HG02840 (cell line): Measurements from ENCODE around the gene KCNQ2.
A peak's percentile ranks its signal among the peaks of the same experiment; 100 is the strongest.
"Not testable (repeated sequence)": the region's sequence is repeated elsewhere in the genome, so short reads cannot be mapped to it uniquely, and the experiment has no call there.

Experiments
- ATAC-seq: cut with Tn5 transposase; IDR thresholded peaks from one replicate; pipeline ENCODE4 v1.9.1; 2021; ENCODE audit warnings: mild to moderate bottlenecking, moderate library complexity, moderate number of reproducible peaks; ENCODE audit not compliant: unreplicated experiment, low FRiP score

Gene KCNQ2

DNA sequence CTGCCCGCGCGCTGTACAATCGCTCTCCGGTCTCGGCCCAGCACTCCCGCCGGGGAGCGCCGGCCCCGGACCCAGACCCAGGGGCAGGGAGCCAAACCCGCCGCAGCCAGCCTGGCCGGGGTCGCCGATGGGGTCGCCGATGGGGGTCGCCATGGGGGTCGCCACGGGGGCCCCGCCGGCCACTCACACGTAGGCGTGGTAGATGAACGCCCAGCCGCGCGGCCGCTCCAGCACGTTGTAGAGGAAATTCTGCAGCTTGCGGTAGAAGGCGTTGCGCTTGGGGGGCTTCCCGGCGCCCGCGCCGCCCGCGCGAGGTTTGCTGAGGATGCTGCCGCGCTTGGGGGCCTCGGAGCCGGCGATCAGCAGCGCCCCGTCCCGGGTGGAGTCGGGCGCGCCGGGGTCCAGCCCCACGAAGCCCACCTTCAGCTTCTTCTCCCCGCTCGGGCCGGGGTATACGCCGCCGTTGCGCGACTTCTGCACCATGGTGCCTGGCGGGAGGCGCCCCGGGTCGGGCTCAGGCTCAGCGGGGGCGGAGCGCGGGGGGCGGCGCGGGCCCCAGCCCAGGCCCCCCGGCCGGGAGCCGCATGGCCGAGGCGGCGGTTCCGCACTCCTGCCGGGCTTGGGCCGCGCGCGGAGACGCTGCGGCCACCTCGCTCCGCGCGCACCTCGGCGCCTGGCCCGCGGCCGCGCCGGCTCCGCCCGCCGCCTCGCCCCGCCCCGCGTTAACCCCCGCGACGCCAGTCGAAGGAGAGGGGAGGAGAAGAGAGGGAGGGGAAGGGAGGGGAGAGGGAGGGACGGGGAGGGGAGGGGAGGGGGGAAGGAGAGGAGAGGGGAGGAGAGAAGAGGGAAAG, at the start of gene KCNQ2:
Gene KCNQ2, minus strand, starts transcription at position 675 of the 851 bp plus-strand sequence. Its CDS starts 192 bp downstream, at position 483.
- no peak for ATAC-seq

DNA sequence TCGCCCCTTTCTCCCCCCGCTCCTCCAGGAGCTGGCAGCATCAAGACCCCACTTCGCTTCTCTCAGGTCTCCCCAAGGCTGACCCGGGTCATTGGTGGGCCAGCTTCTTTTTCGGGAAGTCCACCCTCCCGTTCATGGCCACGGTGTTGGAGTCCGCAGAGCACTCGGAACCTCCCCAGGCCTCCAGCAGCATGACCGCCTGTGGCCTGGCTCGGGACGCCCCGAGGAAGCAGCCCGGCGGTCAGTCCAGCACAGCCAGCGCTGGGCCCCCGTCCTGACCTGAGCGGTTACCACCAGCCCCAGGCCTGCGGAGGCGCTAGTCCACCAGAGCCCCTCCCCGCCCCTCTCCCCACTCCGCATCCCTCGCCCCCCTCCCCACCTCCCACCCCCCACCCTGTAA, 49.1 kb upstream of the KCNQ2 start:
- no peak for ATAC-seq

DNA sequence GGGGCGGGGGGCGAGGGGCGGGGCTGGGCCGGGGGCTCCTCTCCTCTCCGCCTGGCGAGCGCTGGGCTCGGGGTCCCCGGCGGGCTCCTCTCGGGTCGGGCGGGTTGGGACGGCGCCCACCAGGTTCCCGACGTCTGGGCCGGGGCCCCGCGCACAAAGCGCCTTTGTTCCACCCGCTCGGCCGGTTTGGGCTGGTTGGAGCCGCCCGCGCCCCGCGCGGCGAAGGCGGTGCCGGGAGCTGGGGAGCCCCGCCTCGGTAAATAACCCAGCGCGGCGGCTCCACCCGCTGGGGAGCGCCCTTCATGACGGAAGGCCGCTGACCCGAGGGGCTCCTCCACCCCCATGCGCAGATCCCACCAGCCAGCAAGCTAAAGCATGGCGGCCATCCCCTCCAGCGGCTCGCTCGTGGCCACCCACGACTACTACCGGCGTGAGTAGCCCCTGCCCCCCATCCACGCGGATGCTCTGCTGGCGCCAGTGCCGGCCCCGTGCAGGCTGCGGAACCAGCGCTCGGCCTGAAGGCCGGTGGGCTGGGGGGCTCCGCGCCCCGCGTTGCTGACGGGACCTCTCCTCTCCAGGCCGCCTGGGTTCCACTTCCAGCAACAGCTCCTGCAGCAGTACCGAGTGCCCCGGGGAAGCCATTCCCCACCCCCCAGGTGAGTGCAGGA, 48.6 kb upstream of the KCNQ2 start:
- ATAC-seq, result peak; percentile 34

DNA sequence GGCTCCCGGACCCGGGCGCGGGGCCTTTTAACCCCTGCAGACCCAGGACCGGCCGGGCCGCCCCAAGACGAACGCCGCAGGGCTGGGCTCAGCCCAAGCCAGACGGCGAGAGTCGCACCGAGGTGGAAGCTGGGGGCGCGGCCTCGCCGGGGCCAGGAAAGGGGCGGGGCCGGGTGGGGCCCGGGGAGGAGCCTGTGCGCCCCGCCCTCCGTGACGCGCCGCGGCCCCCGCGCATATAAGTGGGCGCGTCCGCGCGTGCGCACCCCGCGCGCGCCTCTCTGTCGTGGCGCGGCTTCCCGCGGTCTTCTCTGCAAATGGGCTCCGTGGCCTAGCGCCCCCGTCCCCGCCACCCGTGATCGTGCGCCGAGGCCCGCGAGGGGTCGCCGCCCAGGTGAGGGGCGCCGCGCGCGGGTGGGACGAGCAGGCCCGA, 48.1 kb upstream of the KCNQ2 start, which contains the start of gene PPDPF:
Gene PPDPF, plus strand, starts transcription at position 262 of the 430 bp plus-strand sequence. CDS start 544 bp downstream, outside the sequence.
- peak; percentile 64 for ATAC-seq

DNA sequence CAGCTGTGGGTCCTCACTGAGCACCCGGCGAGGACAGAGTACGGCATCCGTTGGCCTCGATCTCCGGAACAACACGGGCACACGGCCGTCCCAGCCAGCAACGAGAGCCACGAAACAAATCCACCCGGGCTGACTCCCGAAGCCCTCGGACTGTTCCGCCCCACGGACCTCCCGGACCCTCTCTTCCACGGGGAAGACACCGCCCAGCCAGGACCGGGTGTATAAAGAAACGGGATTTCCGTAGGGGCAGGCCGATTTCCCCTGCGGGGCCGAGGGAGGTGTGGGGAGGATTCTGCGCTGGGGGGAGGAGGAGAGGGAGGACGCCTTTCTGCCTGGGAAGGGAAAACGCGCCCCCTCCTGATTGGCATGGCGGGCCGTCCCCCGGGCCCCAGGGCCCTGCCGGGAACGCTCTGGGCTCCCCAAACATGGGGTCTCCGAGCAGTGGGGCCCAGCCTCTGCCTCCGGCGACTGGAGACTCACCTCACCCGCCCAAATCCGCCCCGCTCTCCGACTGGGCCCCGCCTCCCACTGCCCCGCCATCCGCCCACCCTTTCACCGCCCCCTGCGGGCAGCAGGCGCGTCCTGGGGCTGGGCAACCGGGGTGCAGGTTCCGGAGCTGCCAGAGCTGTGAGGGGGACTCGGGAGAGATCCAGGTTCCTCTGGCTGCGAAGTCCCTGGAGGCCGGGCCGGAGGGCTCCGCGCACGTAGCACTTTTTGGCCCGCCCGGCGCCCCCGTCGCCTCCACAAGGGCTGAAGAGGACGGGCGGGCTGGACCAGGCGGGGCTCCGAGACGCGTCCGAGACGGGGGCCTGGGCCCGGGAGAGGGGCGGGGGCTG, 47.4 kb upstream of the KCNQ2 start:
- ATAC-seq, result peak; percentile 35

DNA sequence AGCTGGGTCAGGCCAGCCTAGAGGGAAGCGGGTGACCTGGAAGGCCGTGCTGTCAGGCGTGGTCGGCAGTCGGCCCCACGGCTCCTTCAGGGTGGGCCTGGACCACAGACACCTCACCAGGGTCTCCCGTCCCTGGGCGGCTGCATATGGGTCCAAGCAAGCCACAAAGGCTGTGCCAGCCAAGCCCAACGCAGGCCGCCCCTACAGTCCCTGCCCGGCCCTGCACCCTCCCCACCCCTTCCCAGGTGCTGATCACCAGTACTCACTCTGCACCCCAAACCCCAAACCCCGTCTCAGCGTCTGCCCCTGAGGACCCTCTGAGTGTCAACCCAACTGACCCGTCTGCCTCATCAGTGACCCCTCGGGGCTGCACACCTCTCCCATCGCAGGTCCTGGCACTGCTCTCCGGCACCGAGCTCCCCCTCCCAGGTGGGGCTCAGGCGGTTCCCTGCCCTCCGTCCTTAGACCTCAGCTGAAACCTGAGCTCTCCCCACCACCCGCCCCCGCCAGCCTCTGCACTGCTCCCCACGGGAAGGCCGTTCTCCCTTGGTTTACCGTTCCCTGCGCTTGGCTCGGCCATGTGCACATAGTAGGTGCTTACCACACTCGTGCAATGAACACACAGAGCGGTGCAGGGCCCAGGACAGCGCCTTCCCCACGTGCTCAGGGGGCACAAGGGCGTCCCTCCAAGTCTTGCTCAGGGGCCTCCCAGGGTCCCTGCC, 46.7 kb upstream of the KCNQ2 start:
- ATAC-seq, result no peak

DNA sequence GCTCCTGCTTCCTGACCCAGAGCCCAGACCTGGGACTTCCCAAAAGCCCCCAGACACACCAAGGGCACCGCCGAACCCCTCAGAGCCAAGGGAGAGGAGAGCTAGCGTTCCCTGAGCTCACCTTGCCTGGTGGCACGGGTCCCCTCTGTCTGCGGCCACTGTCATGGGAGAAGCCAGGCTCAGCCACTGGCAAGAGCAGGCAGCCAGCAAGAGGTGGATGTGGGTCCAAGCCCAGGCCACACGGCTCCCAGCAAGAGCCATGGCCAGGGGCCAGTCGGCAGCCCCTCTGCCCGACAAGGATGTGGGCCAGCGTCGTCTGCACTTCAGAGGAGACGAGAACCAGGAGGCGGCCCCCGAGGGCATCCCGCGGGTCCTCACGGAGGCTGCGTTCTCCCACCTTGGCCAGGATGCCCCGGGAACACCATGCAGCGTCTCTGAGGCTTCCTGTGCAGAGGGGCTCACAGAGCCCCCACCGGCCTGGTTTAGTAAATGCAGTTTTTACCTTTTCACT, 46.0 kb upstream of the KCNQ2 start:
- ATAC-seq, result no peak

DNA sequence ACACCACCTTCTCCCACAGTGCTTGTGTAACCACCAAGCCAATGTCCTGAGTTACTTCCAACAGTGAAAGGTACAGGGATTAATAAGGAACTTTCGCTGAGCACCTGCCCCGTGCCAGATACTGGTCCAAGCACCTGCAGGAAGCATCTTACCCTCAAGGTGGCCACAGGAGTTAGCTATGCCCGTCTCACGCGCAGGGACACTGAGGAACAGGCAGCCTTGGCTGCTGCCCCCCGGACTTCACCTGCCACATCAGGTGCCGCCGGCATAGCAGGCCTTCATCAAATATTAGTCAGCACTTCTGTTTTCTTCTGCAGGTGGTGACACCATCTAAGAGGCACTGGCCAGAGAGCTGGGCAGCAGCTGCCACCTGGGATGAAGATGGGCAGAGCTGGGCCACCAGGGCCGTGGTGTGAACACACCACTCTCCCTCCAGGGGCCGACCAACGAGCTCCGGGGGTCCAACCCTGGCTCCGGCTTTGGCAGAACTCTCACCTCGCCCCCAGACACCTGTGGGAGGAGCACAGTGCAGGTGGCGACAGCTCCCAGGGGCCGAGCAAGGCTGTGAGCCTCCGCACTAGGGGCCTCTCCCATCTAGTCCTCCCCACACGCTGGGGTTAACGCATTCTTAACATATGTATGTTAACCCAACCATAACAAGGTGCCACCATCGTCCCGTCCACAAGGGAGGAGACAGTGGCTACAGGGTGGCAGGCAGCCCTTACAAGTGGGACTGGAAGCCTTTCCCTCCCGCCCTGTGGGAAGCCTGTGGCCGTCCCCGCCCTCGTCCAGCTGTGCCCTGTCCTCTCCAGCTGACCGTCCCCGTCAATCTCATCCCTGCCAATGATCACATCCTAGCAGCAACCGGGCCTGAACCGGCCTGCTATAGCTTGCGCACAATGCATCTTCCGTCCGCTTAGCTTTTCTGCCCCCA, 45.2 kb upstream of the KCNQ2 start:
- no peak for ATAC-seq

DNA sequence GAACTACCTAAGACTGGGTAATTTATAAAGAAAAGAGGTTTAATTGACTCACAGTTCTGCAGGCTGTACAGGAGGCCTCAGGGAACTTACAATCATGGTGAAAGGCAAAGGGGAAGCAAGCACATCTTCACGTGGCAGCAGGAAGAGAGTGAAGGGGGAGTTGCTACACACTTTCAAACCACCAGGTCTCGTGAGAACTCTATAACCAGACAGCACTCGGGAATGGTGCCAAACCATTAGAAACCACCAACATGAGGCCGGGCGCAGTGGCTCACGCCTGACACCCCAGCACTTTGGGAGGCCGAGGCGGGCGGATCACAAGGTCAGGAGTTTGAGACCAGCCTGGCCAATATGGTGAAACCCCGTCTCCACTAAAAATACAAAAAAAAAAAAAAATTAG, 42.1 kb upstream of the KCNQ2 start:
- not testable (repeated sequence) for ATAC-seq

DNA sequence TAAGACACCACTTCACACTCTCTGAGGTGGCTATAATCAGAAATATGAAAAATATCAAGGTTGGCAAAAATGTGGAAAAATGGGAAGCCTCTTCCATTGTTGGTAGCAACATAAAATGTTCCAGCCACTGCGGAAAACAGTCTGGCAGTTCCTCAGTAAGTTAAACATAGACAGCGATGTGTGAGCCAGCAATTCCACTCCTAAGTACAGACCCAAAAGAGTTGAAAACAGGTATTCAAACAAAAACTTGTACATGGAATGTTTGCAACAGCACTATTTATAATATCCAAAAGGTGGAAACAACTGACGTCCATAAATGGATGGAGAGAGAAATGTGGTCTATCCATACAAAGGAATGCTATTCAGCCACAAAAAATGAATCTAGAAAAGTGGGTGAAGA, 40.8 kb upstream of the KCNQ2 start:
- ATAC-seq, result no peak

DNA sequence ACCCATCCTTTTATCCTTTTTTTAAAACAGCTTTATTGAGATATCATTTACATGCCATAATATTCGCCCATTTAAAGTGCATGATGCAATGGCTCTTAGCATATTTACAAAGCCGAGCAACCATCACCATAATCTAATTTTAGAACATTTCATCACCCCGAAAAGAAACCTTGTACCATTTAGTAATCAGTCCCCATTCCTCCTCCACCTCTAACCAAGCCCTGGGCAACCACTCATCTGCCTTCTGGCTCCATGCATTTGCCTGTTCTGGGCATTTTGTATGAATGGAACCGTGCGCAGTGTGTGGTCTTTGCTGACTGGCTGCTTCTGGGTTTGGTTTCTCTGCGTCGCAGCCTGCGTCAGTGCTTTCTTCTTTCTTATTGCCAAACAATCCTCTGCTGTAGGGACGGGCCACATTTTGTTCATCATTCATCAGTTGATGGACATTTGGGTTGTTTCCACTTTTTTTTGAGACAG, 36.7 kb upstream of the KCNQ2 start:
- ATAC-seq, result no peak

DNA sequence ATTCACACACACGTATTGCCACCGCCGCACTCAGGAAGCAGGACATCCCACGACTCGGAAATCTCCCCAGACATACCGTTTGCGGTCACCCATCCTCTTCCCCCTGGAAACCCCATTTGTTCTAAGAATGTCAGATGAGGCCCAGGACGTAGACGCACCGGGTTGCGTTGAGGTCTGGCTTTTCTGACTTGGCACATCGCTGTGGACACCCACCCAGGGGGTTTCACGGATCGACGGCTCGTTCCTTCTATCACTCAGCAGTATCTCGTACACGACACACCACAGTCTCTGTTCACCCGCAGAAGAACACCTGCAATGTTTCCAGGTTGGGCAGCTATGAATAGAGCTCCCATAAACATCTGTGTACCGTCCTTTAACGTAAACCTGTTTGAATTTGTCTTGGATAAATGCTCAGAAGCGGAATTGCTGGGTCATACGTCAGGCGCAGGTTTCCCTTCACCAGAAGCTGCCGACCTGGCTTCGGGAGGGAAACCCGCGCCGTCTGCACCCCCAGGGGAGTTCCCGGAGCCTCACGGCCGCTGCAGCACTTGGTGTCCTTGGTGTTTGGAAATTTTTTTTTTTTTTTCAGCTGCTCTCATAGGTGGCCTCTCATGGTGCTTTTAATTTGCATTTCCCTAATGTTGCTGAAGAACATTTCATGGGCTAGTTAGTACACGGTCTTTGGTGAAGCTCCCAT, 35.8 kb upstream of the KCNQ2 start:
- ATAC-seq, result no peak

DNA sequence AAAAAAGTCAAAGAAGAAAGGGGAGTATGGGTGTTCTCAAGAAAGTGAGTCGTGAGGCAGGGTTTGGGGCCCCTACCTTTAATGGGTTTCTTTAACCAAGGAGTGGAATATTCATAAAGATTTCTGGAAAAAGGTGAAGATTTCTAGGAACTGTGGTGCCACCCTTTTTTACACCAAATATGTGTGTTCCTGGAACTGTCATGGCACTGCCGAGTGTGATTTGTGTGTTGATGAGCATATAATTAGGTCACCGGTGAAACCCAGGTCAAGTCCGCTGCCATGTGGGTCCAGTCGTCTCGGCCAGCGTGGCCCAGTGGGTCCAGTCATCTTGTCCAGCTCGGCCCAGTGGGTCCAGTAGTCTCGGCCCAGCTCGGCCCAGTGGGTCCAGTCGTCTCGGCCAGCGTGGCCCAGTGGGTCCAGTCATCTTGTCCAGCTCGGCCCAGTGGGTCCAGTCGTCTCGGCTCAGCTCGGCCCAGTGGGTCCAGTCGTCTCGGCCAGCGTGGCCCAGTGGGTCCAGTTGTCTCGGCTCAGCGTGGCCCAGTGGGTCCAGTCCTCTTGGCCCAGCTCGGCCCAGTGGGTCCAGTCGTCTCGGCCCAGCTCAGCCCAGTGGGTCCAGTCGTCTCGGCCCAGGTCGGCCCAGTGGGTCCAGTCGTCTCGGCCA, 34.8 kb upstream of the KCNQ2 start:
- no peak for ATAC-seq

DNA sequence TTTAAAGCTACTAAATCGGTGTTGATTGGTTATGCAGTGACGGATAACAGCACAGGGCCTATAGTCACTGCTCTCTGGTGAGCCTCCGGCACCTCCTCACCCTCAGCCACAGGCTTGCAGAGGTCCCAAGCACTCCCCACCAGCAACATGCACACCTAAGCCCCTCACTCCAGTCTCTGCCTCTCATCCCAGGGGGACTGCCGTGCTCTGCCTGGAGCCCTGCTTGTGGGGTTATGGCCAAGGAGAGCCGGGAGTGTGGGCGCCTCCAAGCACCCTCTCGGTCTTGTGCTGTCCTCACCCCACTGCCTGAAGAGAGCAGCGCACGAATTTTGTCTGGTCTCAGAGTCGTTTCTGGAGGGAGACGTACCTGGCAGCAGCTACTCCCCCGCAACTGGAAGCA, 33.3 kb upstream of the KCNQ2 start:
- ATAC-seq, result no peak

DNA sequence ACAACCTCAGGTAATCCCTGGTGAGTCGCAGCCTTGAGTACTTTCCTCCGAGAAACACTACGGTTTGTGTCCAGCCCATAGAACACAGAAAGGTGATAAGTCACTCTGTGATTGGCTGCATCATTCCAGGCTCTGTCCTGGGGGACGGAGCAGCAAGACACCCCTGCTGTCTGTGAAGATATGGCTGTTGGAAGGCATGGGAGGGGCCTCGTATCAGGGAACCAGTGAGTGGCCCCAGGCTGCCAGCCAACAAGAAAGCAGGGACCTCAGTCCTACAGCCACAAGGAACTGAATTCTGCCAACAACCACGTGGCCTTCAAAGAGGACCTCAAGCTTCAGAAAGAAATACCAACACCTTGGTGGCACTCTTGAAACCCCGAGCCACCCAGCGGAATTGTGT, 32.8 kb upstream of the KCNQ2 start:
- ATAC-seq, result no peak

DNA sequence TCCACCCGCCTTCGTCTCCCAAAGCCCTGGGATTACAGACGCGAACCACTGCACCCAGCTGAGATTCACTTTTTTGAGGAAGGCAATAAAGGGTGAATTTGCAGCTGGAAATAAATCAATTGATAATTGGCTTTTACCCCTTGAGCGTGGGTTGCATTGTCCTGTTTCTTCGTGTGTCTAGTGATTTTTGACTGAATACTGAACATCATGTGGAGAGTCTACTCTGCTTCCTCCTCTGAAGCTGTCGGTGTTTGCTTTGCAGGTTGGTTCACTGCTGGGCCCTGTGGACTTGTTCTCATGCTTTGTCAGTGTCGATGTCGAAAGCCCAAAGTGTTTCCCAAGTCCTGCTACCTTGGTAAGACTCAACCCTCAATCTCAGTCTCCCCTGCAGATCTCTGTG, 32.2 kb upstream of the KCNQ2 start:
- ATAC-seq, result no peak

DNA sequence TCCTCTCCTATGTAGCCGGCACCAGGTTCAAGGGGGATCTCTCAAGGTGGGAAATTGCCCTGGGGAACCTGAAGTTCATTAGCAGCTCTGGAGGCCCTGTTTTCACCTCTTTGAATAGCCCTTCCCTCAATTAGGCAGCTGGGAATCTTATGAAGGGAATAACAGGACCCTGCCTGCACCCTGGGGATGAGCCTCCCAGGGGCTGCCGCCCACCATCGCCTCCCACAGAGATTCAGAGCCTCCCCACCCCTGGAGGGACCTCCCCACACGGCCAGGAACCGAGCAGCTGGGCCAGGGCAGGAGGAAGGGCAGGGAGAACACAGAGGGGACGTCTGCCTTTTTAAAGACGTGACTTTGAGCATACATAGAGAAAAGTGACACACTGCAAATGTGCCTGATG, 31.1 kb upstream of the KCNQ2 start:
- no peak for ATAC-seq
